Tibial artery (tissue), 4 donors: ENCODE data around the gene AGXT.

Experiments
- DNase-seq, 2 donors: peaks; one replicate each; pipeline ENCODE4 v3.0.0-alpha.2; 2019
- H3K27ac ChIP-seq, 2 donors: fragments of 200-600 bp; sonication (generic) in 1 of 2; 1 replicate in 1 of 2; 2 replicates in 1 of 2; pipeline ENCODE4 v1.5.1; 2018 to 2019; ENCODE audit warnings: mild to moderate bottlenecking in 1 of 2
- H3K27me3 ChIP-seq, 2 donors: fragments of 200-600 bp; sonication (generic) in 1 of 2; one replicate each; pipeline versions ENCODE4 v1.5.1 to v1.6.0; 2016 to 2019
- H3K36me3 ChIP-seq, 3 donors: fragments of 200-600 bp; sonication (generic) in 2 of 3; one replicate each; pipeline ENCODE4 v1.5.1; 2016 to 2019; ENCODE audit warnings: mild to moderate bottlenecking in 2 of 3
- H3K4me1 ChIP-seq, 4 donors: fragments of 200-600 bp; sonication (generic) in 2 of 4; 1 replicate in 3 of 4; 2 replicates in 1 of 4; pipeline ENCODE4 v1.5.1; 2016 to 2019
- H3K4me3 ChIP-seq, 2 donors: fragments of 200-600 bp; sonication (generic) in 1 of 2; 1 replicate in 1 of 2; 2 replicates in 1 of 2; pipeline ENCODE4 v1.5.1; 2018 to 2019; ENCODE audit warnings: mild to moderate bottlenecking in 2 of 2
- H3K9me3 ChIP-seq, 3 donors: fragments of 200-600 bp; sonication (generic) in 1 of 3; one replicate each; pipeline ENCODE4 v1.5.1; 2016 to 2019
- CTCF ChIP-seq, 2 experiments: fragments of 200-600 bp in 1 of 2; fragments of 450-650 bp in 1 of 2; IDR thresholded peaks; one replicate each; pipeline ENCODE4 v1.5.1; 2017 to 2019; ENCODE audit warnings: antibody characterized with exemption in 2 of 2, mild to moderate bottlenecking in 1 of 2, moderate library complexity in 1 of 2
- intact Hi-C: fragments of 100-400 bp; cut with DNase I; formaldehyde crosslinking; loops from one replicate; pipeline ENCODE4 v1.15.0; 2023; ENCODE audit warnings: low total_unique reads

The AGXT gene

GRCh38 chr2:240821429-240821778 lies 47.2 kb upstream of the AGXT start:
- no peak overlapping the region for H3K27ac ChIP-seq
- intact Hi-C loops: no loop called here

DNA sequence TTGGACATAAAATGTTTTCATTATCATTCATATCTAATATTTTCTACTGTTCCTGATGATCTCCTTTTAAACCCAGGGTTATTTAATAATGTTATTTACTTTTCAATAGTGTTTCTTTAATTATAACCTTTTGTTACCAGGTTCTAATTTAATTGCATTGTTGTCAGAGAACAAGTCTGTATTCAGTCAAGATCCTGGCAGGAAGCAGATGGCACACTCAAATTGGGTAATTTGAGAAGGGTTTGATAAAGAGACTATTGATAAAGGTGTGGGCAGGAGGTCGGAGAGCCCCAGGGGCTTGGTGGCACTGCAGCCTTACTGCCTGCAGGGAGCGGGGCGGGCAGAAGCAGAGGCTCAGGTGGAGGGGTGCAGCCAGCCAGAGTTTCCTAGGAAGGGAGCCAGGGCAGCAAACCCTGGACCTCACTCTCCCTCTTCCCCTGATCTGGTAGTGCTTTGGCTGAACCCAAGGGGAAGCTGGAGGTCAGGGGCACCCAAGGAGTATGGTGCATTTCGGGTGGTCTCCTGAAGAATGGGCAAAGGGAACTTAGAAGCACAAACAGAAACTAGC lies 46.3 kb upstream of the AGXT start:
- peaks cover 0 to 32% (median 25%) of the 10 kb centered on the region in 4 donors for H3K4me1 ChIP-seq
- no peak for DNase-seq
- peaks cover 0 to 94% of the 10 kb centered on the region in 2 donors for H3K27me3 ChIP-seq
- intact Hi-C loops: no loop called here
- H3K9me3 ChIP-seq: peaks cover 0 to 5% (median 0%) of the 10 kb centered on the region in 3 donors
- no peak for TF ChIP-seq CTCF (IDR thresholded peaks at IDR 0.05)
- H3K27ac ChIP-seq: no peak overlapping the region
- no peak overlapping the region for H3K4me3 ChIP-seq
- no peaks in the 10 kb centered on the region for H3K36me3 ChIP-seq

More at GRCh38 chr2:240821429-240821778, 47.2 kb upstream of the AGXT start:
- DNase-seq: no peak
- Histone ChIP-seq H3K27me3 (peaks cover 0 to 94% of the 10 kb centered on the region in 2 donors), H3K36me3 (no peaks in the 10 kb centered on the region), H3K4me3 (no peak overlapping the region), H3K9me3 (peaks cover 0 to 5% (median 0%) of the 10 kb centered on the region in 3 donors), H3K4me1 (peaks cover 0 to 32% (median 25%) of the 10 kb centered on the region in 4 donors)
- no peak for TF ChIP-seq CTCF (IDR thresholded peaks at IDR 0.05)

DNA sequence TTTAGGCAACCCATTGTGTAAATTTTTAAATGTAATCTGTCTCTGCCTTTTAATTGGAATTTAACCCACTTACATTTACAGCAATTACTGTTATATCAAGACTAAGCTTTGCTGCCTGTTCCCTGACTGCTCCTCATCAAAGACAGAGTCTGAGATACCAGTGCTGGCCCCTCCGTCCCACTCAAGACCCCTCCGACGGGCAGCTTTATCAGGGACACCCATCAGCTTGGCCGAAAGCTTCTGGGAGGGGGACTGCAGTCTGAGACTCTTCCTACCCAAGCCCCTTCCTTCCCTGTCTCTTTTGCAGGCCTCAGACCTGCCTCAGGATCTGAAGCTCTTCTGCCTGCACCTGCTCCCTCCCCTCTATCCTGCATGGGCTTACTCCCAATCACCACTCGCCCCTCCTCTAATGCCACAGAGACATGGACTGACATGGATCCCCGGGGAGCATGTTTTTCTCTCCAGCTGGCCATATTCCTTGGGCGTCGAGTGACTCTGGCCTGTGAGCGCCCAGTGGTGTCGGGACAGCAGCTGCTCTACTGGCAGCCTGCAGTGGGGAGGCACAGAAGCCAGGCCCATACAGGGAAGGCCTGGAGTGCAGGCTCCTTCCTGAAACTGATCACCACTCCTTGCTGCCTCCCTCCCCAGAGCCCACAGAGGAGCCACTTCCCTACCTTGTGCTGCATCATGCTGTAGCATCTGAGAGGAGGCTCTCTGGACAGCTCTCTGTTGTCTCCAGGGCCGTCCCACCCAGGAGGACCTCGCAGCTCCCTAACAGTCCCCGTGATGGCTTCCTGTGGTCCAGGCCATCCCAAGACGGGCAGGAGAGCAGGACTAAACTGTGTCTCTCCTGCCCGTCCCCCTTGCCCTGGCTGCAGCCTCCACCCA lies 44.9 kb upstream of the AGXT start:
- Histone ChIP-seq H3K4me3 (no peak overlapping the region), H3K36me3 (no peaks in the 10 kb centered on the region), H3K4me1 (peaks cover 0 to 26% (median 23%) of the 10 kb centered on the region in 4 donors), H3K27me3 (peaks cover 0 to 94% of the 10 kb centered on the region in 2 donors), H3K27ac (no peak overlapping the region), H3K9me3 (peaks cover 0 to 5% (median 0%) of the 10 kb centered on the region in 3 donors)
- intact Hi-C loops: no loop called here
- DNase-seq: peak in 1 of 2 donors; percentile 43
- no peak for TF ChIP-seq CTCF (IDR thresholded peaks at IDR 0.05)

- Histone ChIP-seq H3K27ac (no peak overlapping the region), H3K36me3 (no peaks in the 10 kb centered on the region)
- TF ChIP-seq CTCF (IDR thresholded peaks at IDR 0.05): no peak
These were observed 43.1 kb upstream of the AGXT start for GRCh38 chr2:240825476-240825875.

DNA sequence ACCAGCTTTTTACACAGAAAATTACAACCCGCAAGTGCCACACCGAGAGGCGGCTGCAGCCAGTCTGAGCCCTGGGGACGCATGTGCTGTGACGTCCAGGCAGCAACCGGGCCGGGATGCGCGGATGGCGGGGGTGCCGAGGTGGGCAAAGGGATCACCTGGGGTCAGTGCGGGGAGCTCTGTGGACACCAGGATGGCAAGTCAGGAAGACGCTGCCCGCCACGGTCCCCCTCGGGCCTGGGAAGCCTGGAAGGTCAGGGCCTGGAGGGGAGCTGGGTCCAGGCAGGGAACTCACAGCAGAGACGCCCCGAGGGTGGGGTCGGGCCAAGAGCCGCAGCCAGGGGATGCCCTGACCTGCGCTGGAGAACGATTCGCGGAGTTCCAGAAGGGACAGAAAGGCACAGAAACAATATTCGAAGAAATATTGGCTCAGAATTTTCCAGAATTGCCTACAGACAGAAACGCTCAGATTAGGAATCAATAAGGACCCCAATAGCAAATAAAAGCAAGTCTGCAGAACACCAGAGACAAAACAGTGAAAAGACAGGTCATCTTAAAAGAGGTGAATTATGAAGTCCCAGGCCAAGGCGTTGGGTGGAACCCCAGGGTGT lies 36.9 kb upstream of the AGXT start:
- intact Hi-C loops: no loop called here
- Histone ChIP-seq H3K4me1 (peaks cover 0 to 13% (median 11%) of the 10 kb centered on the region in 4 donors), H3K9me3 (no peaks in the 10 kb centered on the region), H3K4me3 (peak overlapping the region; percentile 1 to 38), H3K27me3 (peaks cover 0 to 47% of the 10 kb centered on the region in 2 donors), H3K27ac (no peak overlapping the region), H3K36me3 (no peaks in the 10 kb centered on the region)
- no peak for TF ChIP-seq CTCF (IDR thresholded peaks at IDR 0.05)
- no peak for DNase-seq

More at GRCh38 chr2:240825476-240825875, 43.1 kb upstream of the AGXT start:
- no peak overlapping the region for H3K4me3 ChIP-seq
- peaks cover 0 to 9% (median 8%) of the 10 kb centered on the region in 4 donors for H3K4me1 ChIP-seq
- H3K9me3 ChIP-seq: peaks cover 0 to 5% (median 0%) of the 10 kb centered on the region in 3 donors
- DNase-seq: no peak
- peaks cover 0 to 96% of the 10 kb centered on the region in 2 donors for H3K27me3 ChIP-seq
- intact Hi-C loops: no loop called here
